Fibroblast of lung (primary cell): ENCODE data around the gene FAM50B. TPM values are rescaled to one million over a fixed set of nuclear protein-coding genes. Genes with fewer than 3 reads are reported as not detected.
A peak's percentile ranks its signal among the peaks of the same experiment; 100 is the strongest.

Experiments used
- DNase-seq, 2 donors: peaks; one replicate each; pipeline versions ENCODE4 v3.0.0 to v3.0.0-alpha.2; 2010; ENCODE audit warnings: low read depth in 2 of 2
- H2AFZ ChIP-seq: 2 replicates; pipeline ENCODE4 v1.5.1; 2012; ENCODE audit warnings: low read length, control low read depth, inconsistent platforms
- H3K27ac ChIP-seq: 2 replicates; pipeline ENCODE4 v1.5.1; 2011; ENCODE audit warnings: low read length, control low read depth; ENCODE audit not compliant: insufficient read depth
- H3K27me3 ChIP-seq: 2 replicates; pipeline ENCODE4 v1.5.1; 2011; ENCODE audit warnings: mild to moderate bottlenecking, low read length; ENCODE audit not compliant: control insufficient read depth, insufficient read depth
- H3K36me3 ChIP-seq: 2 replicates; pipeline ENCODE4 v1.5.1; 2011; ENCODE audit warnings: low read length; ENCODE audit not compliant: control insufficient read depth, insufficient read depth
- H3K4me1 ChIP-seq: 2 replicates; pipeline ENCODE4 v1.5.1; 2011; ENCODE audit warnings: low read length; ENCODE audit not compliant: control insufficient read depth, insufficient read depth; ENCODE audit errors: extremely low read depth
- H3K4me2 ChIP-seq: 2 replicates; pipeline ENCODE4 v1.5.1; 2011; ENCODE audit warnings: low read length, control low read depth; ENCODE audit not compliant: insufficient read depth; ENCODE audit errors: extremely low read depth
- H3K4me3 ChIP-seq, 4 experiments: fragments of 200-600 bp in 1 of 4; sonication (generic) in 1 of 4; replicated peaks in 1 of 4; 2 replicates each; pipeline ENCODE4 v1.5.1; 2011 to 2016; ENCODE audit warnings: low read length in 4 of 4, low read depth in 3 of 4, mild to moderate bottlenecking in 3 of 4, control low read depth in 2 of 4, inconsistent platforms in 1 of 4, mixed read lengths in 1 of 4; ENCODE audit not compliant: insufficient read depth in 1 of 4; ENCODE audit errors: control extremely low read depth in 1 of 4
- H3K79me2 ChIP-seq: 2 replicates; pipeline ENCODE4 v1.5.1; 2012; ENCODE audit warnings: mild to moderate bottlenecking, low read length, inconsistent platforms; ENCODE audit not compliant: control insufficient read depth, insufficient read depth
- H3K9ac ChIP-seq: 2 replicates; pipeline ENCODE4 v1.5.1; 2011; ENCODE audit warnings: mild to moderate bottlenecking, low read length, control low read depth; ENCODE audit not compliant: insufficient read depth
- H3K9me3 ChIP-seq: 2 replicates; pipeline ENCODE4 v1.5.1; 2012; ENCODE audit warnings: low read depth, low read length; ENCODE audit not compliant: control insufficient read depth, insufficient read depth
- H4K20me1 ChIP-seq: 2 replicates; pipeline ENCODE4 v1.5.1; 2011; ENCODE audit warnings: low read length; ENCODE audit not compliant: control insufficient read depth, insufficient read depth; ENCODE audit errors: extremely low read depth
- CTCF ChIP-seq, 2 donors: IDR thresholded peaks in 1 of 2; conservative IDR thresholded peaks in 1 of 2; 1 replicate in 1 of 2; 2 replicates in 1 of 2; pipeline ENCODE4 v1.5.1; 2011 to 2012; ENCODE audit warnings: low read length in 2 of 2, control low read depth in 1 of 2, inconsistent platforms in 1 of 2, low read depth in 1 of 2, mild to moderate bottlenecking in 1 of 2
- EZH2 ChIP-seq: IDR thresholded peaks from 2 replicates; pipeline ENCODE4 v1.5.1; 2012; ENCODE audit warnings: low read length, control low read depth, mild to moderate bottlenecking; ENCODE audit errors: missing control alignments
- polyA plus RNA-seq, 2 donors: library from polyadenylated mRNA; depleted of rRNA in 1 of 2; stranded (reverse) in 1 of 2; unstranded in 1 of 2; fragments of >200 nt; gene quantifications; 2 replicates each; pipeline ENCODE4 v1.2.1, GENCODE V29; 2011 to 2012; ENCODE audit warnings: missing spikeins in 1 of 2
- total RNA-seq: library from RNA; depleted of rRNA; stranded (reverse); fragments of >200 nt; gene quantifications from 2 replicates; pipeline ENCODE4 v1.2.1, GENCODE V29; 2014

Gene FAM50B
- total and polyA plus RNA-seq, 2 donors (not counting 1 experiment from before 2014, with no cell fraction given): 4.2 to 15.7 TPM

- DNase-seq: no peak
Observed at GRCh38 chr6:3808199-3808598, 41.0 kb upstream of the FAM50B start.

GRCh38 chr6:3808759-3809514 lies 40.2 kb upstream of the FAM50B start:
- Histone ChIP-seq H3K27me3 (no peaks in the 10 kb centered on the region), H3K9ac (no peak overlapping the region), H4K20me1 (no peaks in the 10 kb centered on the region), H2AFZ (no peak overlapping the region), H3K36me3 (no peaks in the 10 kb centered on the region), H3K4me1 (peaks cover 15% of the 10 kb centered on the region), H3K4me3 (no peak overlapping the region), H3K9me3 (no peaks in the 10 kb centered on the region), H3K27ac (peak overlapping the region; percentile 78), H3K4me2 (peak overlapping the region; percentile 81), H3K79me2 (no peaks in the 10 kb centered on the region)
- DNase-seq: peak; percentile 92
- no peak for TF ChIP-seq EZH2
- peak in 1 of 2 donors; percentile 27 for TF ChIP-seq CTCF (conservative IDR thresholded peaks at IDR 0.05 in 1 of 2, IDR thresholded peaks at IDR 0.05 in 1 of 2; ENCODE audit: low read depth in 1 of 2, low read length in 2 of 2)

More at GRCh38 chr6:3808199-3808598, 41.0 kb upstream of the FAM50B start:
- no peaks in the 10 kb centered on the region for H3K9me3 ChIP-seq
- no peak overlapping the region for H3K4me3 ChIP-seq
- no peak overlapping the region for H2AFZ ChIP-seq
- no peaks in the 10 kb centered on the region for H4K20me1 ChIP-seq
- peaks cover 11% of the 10 kb centered on the region for H3K4me1 ChIP-seq
- H3K4me2 ChIP-seq: no peak overlapping the region
- no peak for TF ChIP-seq EZH2
- TF ChIP-seq CTCF (conservative IDR thresholded peaks at IDR 0.05 in 1 of 2, IDR thresholded peaks at IDR 0.05 in 1 of 2; ENCODE audit: low read depth in 1 of 2, low read length in 2 of 2): no peak
- no peaks in the 10 kb centered on the region for H3K27me3 ChIP-seq
- no peaks in the 10 kb centered on the region for H3K79me2 ChIP-seq
- no peaks in the 10 kb centered on the region for H3K36me3 ChIP-seq
- no peak overlapping the region for H3K9ac ChIP-seq
- peak overlapping the region; percentile 78 for H3K27ac ChIP-seq

- no peak overlapping the region for H3K4me2 ChIP-seq
- no peaks in the 10 kb centered on the region for H4K20me1 ChIP-seq
- no peaks in the 10 kb centered on the region for H3K9me3 ChIP-seq
- H3K9ac ChIP-seq: no peak overlapping the region
- peaks cover 13% of the 10 kb centered on the region for H3K4me1 ChIP-seq
- no peaks in the 10 kb centered on the region for H3K36me3 ChIP-seq
- no peak overlapping the region for H3K27ac ChIP-seq
- no peaks in the 10 kb centered on the region for H3K79me2 ChIP-seq
- H2AFZ ChIP-seq: no peak overlapping the region
- DNase-seq: no peak
- H3K27me3 ChIP-seq: no peaks in the 10 kb centered on the region
- TF ChIP-seq EZH2 (no peak), CTCF (conservative IDR thresholded peaks at IDR 0.05 in 1 of 2, IDR thresholded peaks at IDR 0.05 in 1 of 2; ENCODE audit: low read depth in 1 of 2, low read length in 2 of 2) (no peak)
- H3K4me3 ChIP-seq: no peak overlapping the region
Observed at GRCh38 chr6:3809515-3809891, 39.7 kb upstream of the FAM50B start.
